ENCODE measurements around the gene MCM9. TPM values are rescaled to one million over a fixed set of nuclear protein-coding genes. Genes with fewer than 3 reads are reported as not detected.

The MCM9 gene
- total RNA-seq, 1 experiment from 2014 or later: 18.6 TPM

DNA sequence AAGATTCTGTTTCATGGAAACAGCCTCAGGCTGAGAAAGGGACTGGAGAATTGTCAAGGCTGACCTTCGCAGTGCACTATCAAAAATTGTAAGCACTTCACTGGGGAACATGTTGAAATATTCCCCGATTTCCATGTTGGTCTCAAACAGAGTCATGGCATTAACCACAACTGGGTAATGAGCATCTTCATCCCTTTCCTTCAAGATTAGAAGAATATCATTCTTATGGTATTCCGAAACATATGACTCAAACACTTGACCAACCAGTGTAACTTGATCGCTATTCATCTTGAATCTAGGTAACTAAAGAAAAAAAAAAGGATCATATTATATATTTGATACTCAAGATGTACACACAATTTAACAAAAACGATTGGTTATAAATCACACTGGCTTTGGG lies 3.5 kb downstream of the MCM9 start:
- H3K9me3 Mint-ChIP-seq: peaks cover 4 to 6% of the 10 kb centered on the region in 2 experiments
- H3K23me2 ChIP-seq (ENCODE audit: insufficient read length, low read depth, low read length, poor library complexity, severe bottlenecking): peaks cover 4% of the 10 kb centered on the region

More for the DNA sequence above, 3.5 kb downstream of the MCM9 start:
- no peak overlapping the region for H4K5ac ChIP-seq (ENCODE audit: insufficient read length, low read depth, low read length)
- no peak overlapping the region for H2AK5ac ChIP-seq (ENCODE audit: insufficient read length, low read length)
- no peaks in the 10 kb centered on the region for H3K79me1 ChIP-seq (ENCODE audit: insufficient read depth, low read depth, low read length, poor library complexity, severe bottlenecking)
- H3K27ac ChIP-seq (ENCODE audit: insufficient read length, low read depth, low read length): no peak overlapping the region
- H3K27me3 ChIP-seq (ENCODE audit: insufficient read depth, low read length): no peaks in the 10 kb centered on the region
- WGBS (ENCODE audit: extremely low coverage, insufficient read length, low lambda C conversion rate): no CpG with 5 or more reads among the region's 5 CpGs
- H3K56ac ChIP-seq (ENCODE audit: insufficient read length, low read depth, low read length): no peak overlapping the region
- no peak overlapping the region for H2AFZ ChIP-seq (ENCODE audit: low read length)
- no peak overlapping the region for H4K8ac ChIP-seq (replicated peaks; ENCODE audit: insufficient read length, low read depth, low read length)
- Mint-ChIP-seq H3K4me1 (peaks cover 18% of the 10 kb centered on the region in 2 experiments), H3K36me3 (ENCODE audit: insufficient read depth in 1 of 3, low read depth in 3 of 3) (peaks cover 25 to 48% (median 34%) of the 10 kb centered on the region in 3 experiments; a peak in 6 of 7 replicates), H3K4me3 (no peak overlapping the region), H3K27ac (no peak overlapping the region), H3K27me3 (ENCODE audit: low read depth) (no peaks in the 10 kb centered on the region)
- H3T11ph ChIP-seq (ENCODE audit: low read length): no peak overlapping the region
- H3K23ac ChIP-seq (ENCODE audit: insufficient read length, low read depth, low read length): no peak overlapping the region
- no peak overlapping the region for H2BK120ac ChIP-seq (ENCODE audit: low read depth, low read length, poor library complexity, severe bottlenecking)
- no peaks in the 10 kb centered on the region for H3K4me1 ChIP-seq (ENCODE audit: insufficient read depth, low read length)
- no peak overlapping the region for H2BK5ac ChIP-seq (ENCODE audit: insufficient read length, low read length)
- H2BK12ac ChIP-seq (ENCODE audit: insufficient read length, low read depth, low read length): no peak overlapping the region
- no peak overlapping the region for H3K14ac ChIP-seq (ENCODE audit: insufficient read depth, low read length)
- no peak overlapping the region for H2BK20ac ChIP-seq (ENCODE audit: low read depth, low read length, poor library complexity, severe bottlenecking)
- no peak overlapping the region for H3K4ac ChIP-seq (ENCODE audit: low read depth, low read length)
- DNase-seq: no peak
- no peak overlapping the region for H4K91ac ChIP-seq (ENCODE audit: insufficient read length, low read depth, low read length)
- H4K20me1 ChIP-seq (ENCODE audit: control insufficient read depth, insufficient read depth, insufficient read length): no peaks in the 10 kb centered on the region
- no peak for TF ChIP-seq CTCF (conservative IDR thresholded peaks at IDR 0.05)
- no peak overlapping the region for H3K4me2 ChIP-seq (ENCODE audit: insufficient read depth, insufficient read length, low read length)
- H3K79me2 ChIP-seq (ENCODE audit: insufficient read depth, low read length): no peaks in the 10 kb centered on the region; the same call in 1 of the 2 replicates
- no peaks in the 10 kb centered on the region for H3K9me3 ChIP-seq (ENCODE audit: control insufficient read depth, low read depth, low read length)
- H3K9ac ChIP-seq (ENCODE audit: extremely low read depth, insufficient read length, low read length): no peak overlapping the region
- no peak overlapping the region for H3K18ac ChIP-seq (ENCODE audit: insufficient read length, low read depth, low read length)
- no peak overlapping the region for H2BK15ac ChIP-seq (ENCODE audit: low read depth, low read length)

Data from H9 (cell line).